Measurements from ENCODE around the gene VAC14. TPM values are rescaled to one million over a fixed set of nuclear protein-coding genes. Genes with fewer than 3 reads are reported as not detected.

Gene VAC14
- polyA plus RNA-seq, 1 of the 3 experiments (the other 2 are of a cell fraction): 33.2 TPM

DNA sequence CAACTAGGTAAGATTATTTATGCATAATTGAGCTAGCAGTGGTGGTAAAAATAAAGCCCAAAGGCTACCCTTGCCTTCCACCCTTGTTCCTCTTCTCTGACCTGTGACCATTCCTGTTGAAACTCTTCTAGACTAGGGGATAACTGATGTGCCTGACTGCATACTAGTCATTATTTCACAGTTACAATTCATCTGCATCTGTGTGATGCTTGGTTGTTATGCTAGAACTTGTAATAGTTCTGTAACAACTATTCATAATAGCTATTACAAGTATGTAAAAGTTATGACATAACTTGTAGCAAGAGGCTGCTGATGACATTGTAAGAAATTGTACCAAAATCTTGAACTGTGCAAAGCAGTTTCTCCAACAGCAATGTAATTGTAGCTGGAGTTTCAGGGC lies 2.4 kb upstream of the VAC14 start (continued):
- TF ChIP-seq, protein P1, sequence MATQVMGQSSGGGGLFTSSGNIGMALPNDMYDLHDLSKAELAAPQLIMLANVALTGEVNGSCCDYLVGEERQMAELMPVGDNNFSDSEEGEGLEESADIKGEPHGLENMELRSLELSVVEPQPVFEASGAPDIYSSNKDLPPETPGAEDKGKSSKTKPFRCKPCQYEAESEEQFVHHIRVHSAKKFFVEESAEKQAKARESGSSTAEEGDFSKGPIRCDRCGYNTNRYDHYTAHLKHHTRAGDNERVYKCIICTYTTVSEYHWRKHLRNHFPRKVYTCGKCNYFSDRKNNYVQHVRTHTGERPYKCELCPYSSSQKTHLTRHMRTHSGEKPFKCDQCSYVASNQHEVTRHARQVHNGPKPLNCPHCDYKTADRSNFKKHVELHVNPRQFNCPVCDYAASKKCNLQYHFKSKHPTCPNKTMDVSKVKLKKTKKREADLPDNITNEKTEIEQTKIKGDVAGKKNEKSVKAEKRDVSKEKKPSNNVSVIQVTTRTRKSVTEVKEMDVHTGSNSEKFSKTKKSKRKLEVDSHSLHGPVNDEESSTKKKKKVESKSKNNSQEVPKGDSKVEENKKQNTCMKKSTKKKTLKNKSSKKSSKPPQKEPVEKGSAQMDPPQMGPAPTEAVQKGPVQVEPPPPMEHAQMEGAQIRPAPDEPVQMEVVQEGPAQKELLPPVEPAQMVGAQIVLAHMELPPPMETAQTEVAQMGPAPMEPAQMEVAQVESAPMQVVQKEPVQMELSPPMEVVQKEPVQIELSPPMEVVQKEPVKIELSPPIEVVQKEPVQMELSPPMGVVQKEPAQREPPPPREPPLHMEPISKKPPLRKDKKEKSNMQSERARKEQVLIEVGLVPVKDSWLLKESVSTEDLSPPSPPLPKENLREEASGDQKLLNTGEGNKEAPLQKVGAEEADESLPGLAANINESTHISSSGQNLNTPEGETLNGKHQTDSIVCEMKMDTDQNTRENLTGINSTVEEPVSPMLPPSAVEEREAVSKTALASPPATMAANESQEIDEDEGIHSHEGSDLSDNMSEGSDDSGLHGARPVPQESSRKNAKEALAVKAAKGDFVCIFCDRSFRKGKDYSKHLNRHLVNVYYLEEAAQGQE (IDR thresholded peaks at IDR 0.05; ENCODE audit: low read depth, low read length): no peak
- TF ChIP-seq TAF1 (IDR thresholded peaks at IDR 0.05; ENCODE audit: borderline replicate concordance, low read depth, low read length) (no peak), YY1 (IDR thresholded peaks at IDR 0.05; ENCODE audit: low read depth) (no peak), MXI1 (IDR thresholded peaks at IDR 0.05; ENCODE audit: low read depth, low read length) (no peak), TEAD4 (IDR thresholded peaks at IDR 0.05; ENCODE audit: borderline replicate concordance, insufficient read depth) (no peak)
- TF ChIP-seq, protein P2, sequence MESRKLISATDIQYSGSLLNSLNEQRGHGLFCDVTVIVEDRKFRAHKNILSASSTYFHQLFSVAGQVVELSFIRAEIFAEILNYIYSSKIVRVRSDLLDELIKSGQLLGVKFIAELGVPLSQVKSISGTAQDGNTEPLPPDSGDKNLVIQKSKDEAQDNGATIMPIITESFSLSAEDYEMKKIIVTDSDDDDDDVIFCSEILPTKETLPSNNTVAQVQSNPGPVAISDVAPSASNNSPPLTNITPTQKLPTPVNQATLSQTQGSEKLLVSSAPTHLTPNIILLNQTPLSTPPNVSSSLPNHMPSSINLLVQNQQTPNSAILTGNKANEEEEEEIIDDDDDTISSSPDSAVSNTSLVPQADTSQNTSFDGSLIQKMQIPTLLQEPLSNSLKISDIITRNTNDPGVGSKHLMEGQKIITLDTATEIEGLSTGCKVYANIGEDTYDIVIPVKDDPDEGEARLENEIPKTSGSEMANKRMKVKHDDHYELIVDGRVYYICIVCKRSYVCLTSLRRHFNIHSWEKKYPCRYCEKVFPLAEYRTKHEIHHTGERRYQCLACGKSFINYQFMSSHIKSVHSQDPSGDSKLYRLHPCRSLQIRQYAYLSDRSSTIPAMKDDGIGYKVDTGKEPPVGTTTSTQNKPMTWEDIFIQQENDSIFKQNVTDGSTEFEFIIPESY (IDR thresholded peaks at IDR 0.05; ENCODE audit: borderline replicate concordance, low read depth): no peak

DNA sequence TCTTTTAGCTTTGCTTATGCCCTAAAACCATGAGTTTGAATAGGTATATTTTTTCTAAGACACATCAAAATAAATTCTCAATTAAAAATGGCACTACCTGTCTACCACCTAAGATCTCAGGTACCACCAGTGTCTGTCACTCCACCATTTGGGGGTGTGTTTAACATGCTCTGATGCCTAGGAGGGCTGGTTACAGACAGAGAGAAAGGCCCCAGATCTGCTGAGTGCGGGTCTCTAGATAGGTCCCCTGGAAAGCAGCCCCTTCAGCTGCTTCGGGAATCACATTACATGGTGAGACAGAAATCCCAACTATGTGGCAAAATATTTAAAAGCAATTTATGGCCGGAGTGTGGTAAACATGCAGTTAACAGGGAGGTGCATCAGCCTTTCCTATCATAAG lies 653 bp upstream of the VAC14 start:
- H4K20me1 ChIP-seq (ENCODE audit: insufficient read depth): no peaks in the 10 kb centered on the region; the same call in 1 of the 2 replicates
- no peaks in the 10 kb centered on the region for H3K9me3 ChIP-seq
- ChIA-PET POLR2A (no interaction called here), CTCF (interaction anchor here (1.0 to 3.7 kb wide), 3 partner anchors 22 to 31 kb away, joined by 3 to 19 read pairs (median 4); no protein-coding TSS in a partner anchor)
- H3K9ac ChIP-seq: no peak overlapping the region
- 87% methylated on average over 3 of the region's 3 CpGs for WGBS (ENCODE audit: low lambda C conversion rate)
- peaks cover 5 to 13% of the 10 kb centered on the region in 2 experiments for H3K36me3 ChIP-seq (replicated peaks in 1 of 2; ENCODE audit: control insufficient read depth in 1 of 2, insufficient read depth in 2 of 2, low read length in 1 of 2)
- 0 out of 2 replicates have a peak overlapping the region, but pooled peaks have one; percentile 86 for H2AFZ ChIP-seq (ENCODE audit: low read depth)
- peak overlapping the region; percentile 89 to 99; a peak in 3 of 4 replicates for H3K4me3 ChIP-seq (ENCODE audit: low read depth in 2 of 2, low read length in 1 of 2)
- peaks cover 41% of the 10 kb centered on the region for H3K79me2 ChIP-seq (ENCODE audit: insufficient read depth)
- DNase-seq: no peak
- peak overlapping the region; percentile 88; the same call in 1 of the 2 replicates for H3K4me2 ChIP-seq
- peaks cover 6 to 11% of the 10 kb centered on the region in 2 experiments for H3K4me1 ChIP-seq (ENCODE audit: control insufficient read depth in 1 of 2, insufficient read depth in 2 of 2, low read depth in 1 of 2, low read length in 1 of 2)
- peaks cover 8% of the 10 kb centered on the region for H3F3A ChIP-seq (replicated peaks; ENCODE audit: insufficient read depth)
- H3K27me3 ChIP-seq (ENCODE audit: insufficient read depth): no peaks in the 10 kb centered on the region
- no peak overlapping the region for H3K27ac ChIP-seq (ENCODE audit: low read depth in 2 of 2, low read length in 1 of 2)
- H3K9me2 ChIP-seq: no peaks in the 10 kb centered on the region
- TF ChIP-seq JUND (IDR thresholded peaks at IDR 0.05) (no peak), NFIC (IDR thresholded peaks at IDR 0.05; ENCODE audit: borderline replicate concordance) (no peak), FOSL2 (IDR thresholded peaks at IDR 0.05; ENCODE audit: borderline replicate concordance, low read depth) (no peak), RAD21 (IDR thresholded peaks at IDR 0.05; ENCODE audit: low read length) (no peak), MXI1 (IDR thresholded peaks at IDR 0.05; ENCODE audit: low read depth, low read length) (no peak), EP300 (IDR thresholded peaks at IDR 0.05; ENCODE audit: borderline replicate concordance in 1 of 2, low read depth in 1 of 2, low read length in 1 of 2) (no peak), MEF2A (IDR thresholded peaks at IDR 0.05; ENCODE audit: borderline replicate concordance, low read depth) (no peak), SIN3A (IDR thresholded peaks at IDR 0.05; ENCODE audit: borderline replicate concordance, low read depth, low read length) (no peak), CHD2 (IDR thresholded peaks at IDR 0.05; ENCODE audit: low read length, partially characterized antibody) (no peak), RCOR1 (IDR thresholded peaks at IDR 0.05; ENCODE audit: low read length) (no peak), FOXM1 (IDR thresholded peaks at IDR 0.05; ENCODE audit: low read depth) (no peak), TAF1 (IDR thresholded peaks at IDR 0.05; ENCODE audit: borderline replicate concordance, low read depth, low read length) (no peak), TEAD4 (IDR thresholded peaks at IDR 0.05; ENCODE audit: borderline replicate concordance, insufficient read depth) (no peak), SMC3 (IDR thresholded peaks at IDR 0.05; ENCODE audit: low read depth, low read length) (no peak), NRF1 (IDR thresholded peaks at IDR 0.05; ENCODE audit: low read depth, low read length) (no peak), FOXJ3 (CRISPR knock-in tag; IDR thresholded peaks at IDR 0.05) (no peak)
- TF ChIP-seq, protein P3, sequence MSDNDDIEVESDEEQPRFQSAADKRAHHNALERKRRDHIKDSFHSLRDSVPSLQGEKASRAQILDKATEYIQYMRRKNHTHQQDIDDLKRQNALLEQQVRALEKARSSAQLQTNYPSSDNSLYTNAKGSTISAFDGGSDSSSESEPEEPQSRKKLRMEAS (IDR thresholded peaks at IDR 0.05; ENCODE audit: low read depth): no peak
- TF ChIP-seq, protein P2 (IDR thresholded peaks at IDR 0.05; ENCODE audit: borderline replicate concordance, low read depth): no peak
- TF ChIP-seq, protein P4, sequence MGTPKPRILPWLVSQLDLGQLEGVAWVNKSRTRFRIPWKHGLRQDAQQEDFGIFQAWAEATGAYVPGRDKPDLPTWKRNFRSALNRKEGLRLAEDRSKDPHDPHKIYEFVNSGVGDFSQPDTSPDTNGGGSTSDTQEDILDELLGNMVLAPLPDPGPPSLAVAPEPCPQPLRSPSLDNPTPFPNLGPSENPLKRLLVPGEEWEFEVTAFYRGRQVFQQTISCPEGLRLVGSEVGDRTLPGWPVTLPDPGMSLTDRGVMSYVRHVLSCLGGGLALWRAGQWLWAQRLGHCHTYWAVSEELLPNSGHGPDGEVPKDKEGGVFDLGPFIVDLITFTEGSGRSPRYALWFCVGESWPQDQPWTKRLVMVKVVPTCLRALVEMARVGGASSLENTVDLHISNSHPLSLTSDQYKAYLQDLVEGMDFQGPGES (IDR thresholded peaks at IDR 0.05; ENCODE audit: low read depth, low read length): no peak

All from SK-N-SH (cell line).